NCI-H446 treated with DMSO at 0.1 percent for 48 hours (cell line): ENCODE results near the gene KNSTRN.
A peak's percentile ranks its signal among the peaks of the same experiment; 100 is the strongest.

Experiments used
- DNase-seq: peaks from one replicate; lab custom pipeline; 2025; lab: John Stamatoyannopoulos, UW

Gene KNSTRN

DNA sequence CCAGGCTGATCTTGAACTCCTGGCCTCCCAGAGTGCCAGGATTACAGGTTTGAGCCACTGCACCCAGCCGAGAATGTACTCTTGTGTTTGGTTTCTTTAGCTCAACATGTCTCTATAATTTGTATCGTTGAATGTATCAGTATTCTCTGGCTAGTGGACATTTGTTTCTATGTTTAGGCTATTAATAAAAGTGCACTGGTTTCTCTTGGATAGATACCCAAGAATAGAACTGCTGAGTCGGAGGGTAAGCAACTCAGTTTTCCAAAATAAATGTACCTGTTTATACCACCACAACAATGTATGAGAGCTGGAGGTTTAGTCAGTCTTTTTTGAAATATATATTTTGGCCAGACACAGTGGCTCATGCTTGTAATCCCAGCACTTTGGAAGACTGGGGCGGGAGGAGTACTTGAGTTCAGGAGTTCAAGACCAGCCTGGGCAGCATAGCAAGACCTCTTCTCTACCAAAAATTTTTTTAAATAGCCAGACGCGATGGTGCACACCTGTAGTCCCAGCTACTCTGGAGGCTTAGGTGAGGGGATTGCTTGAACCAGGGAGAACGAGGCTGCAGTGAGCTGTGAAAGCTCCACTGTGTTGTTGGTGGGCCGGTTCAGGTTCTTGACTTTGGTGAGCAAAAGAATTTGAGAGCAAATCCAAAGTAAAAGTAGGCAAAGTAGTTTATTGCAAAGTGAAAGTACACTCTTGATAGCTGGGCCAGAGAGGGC is 15.3 kb downstream of the KNSTRN start:
- no peak for DNase-seq

DNA sequence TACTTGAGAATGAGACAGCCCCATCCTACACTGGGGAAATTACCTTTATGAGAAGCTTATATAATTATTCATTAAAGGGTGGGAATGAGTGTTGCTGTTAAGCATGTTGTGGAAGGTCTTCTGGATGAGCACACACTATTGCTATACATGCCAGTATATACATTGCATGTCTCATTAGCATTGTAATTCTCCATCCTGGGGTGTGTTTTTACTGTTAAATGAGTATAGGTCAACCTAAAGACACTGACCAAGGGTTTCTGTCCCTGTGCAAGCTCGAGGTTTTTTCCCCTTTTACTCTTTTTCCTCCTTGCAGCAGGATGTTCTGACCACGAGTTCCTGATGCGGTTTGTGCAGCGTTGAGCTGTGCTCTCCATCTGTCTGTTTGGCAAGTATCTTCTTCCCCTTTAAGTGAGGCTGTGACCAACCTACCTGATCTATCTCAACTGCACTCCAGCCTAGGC is 15.9 kb downstream of the KNSTRN start:
- no peak for DNase-seq

DNA sequence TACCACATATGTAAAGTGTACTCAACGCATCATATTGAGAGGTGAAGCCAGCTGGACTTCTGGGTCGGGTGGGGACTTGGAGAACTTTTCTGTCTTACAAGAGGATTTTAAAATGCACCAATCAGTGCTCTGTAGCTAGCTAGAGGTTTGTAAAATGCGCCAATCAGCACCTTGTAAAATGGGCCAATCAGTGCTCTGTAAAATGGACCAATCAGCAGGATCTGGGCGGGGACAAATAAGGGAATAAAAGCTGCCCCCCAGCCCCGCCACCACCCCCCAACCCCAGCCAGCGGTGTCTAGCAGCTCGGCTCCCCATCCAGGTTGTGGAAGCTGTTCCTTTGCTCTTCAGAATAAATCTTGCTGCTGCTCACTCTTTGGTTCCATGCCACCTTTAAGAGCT is 16.8 kb downstream of the KNSTRN start:
- no peak for DNase-seq

DNA sequence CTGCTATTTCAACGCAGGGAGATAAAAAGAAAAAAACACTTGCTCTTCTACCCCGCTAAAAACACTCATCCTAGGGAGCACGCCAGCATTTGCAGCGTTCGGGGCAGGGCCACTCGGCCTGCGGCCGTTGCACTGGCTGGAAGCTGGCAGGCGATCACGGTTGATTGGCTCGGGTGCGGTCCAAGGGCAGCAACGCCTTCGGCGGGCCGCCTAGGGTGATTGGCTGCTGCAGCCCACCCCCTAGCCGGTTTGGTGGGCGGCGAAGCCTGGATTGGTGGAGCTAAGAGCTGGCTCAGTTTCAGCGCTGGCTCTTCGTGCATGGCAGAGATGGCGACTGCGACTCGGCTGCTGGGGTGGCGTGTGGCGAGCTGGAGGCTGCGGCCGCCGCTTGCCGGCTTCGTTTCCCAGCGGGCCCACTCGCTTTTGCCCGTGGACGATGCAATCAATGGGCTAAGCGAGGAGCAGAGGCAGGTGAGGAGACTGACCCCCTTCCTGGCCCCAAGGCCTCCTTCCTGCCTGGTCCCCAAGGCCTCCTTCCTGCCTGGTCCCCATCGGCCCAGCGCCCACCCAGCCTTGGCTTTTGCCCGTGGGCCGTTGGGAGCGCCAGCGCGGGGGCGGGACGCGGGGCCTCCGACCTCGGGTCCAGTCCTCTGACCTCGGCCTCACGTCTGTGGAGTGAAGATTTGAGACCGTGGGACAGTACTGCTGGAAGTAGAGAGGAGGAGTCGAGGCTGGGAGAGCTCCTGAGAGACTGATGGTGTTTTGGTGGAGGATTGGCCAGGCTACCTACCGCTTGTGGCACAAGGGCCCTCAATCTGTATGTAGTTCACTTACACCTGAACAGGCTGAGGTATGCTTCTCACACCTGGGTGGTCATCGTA is 23.2 kb downstream of the KNSTRN start, which contains the start of gene IVD:
Gene IVD, plus strand, starts transcription at position 295 of the 881 bp plus-strand sequence. Its CDS starts 33 bp downstream, at position 328.
- peak; percentile 85 for DNase-seq

DNA sequence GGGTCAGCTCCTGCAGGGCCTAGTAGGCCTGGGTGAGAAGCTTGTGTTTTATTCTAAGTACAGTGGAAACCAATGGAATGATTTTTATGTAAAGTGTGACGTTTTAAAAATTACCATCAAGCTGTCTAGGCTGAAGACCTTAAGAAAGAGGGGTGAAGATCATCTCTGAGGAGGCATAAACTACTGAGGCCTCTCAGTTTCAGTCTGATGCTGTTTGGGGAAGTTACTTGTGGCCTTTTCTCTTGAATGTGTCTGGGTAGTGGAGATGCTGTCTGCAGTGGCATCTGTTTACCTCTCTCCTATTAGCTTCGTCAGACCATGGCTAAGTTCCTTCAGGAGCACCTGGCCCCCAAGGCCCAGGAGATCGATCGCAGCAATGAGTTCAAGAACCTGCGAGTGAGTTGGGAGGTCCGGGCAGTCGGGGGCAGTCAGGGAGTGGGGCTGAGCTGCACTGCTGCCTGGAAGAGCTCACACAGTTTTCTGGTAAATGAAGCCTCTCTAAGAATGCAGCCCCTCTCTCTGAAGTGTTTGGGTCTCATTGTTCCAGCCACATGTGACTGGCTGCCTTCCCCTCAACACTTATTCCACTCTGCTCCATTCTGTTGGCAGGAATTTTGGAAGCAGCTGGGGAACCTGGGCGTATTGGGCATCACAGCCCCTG is 24.9 kb downstream of the KNSTRN start:
- DNase-seq: no peak

DNA sequence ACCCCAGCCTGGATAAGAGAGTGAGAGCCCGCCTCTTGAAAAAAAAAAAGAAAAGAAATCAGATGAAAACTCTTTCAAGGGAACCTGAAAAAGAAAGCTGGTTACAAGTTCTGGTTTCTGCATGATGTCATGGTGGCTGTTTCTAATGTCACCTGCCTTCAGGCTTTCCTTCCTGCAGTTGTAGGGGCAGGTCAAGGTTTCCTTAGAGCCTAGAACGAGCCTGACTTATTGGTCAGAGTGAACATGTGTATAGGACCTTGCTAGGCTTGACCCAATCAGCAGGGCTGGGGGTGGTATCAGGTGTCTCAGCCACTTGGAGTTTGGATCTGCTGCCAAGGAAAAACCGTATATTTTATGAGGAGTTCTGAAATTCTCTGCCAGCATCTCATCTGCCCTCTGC is 26.8 kb downstream of the KNSTRN start:
- no peak for DNase-seq

DNA sequence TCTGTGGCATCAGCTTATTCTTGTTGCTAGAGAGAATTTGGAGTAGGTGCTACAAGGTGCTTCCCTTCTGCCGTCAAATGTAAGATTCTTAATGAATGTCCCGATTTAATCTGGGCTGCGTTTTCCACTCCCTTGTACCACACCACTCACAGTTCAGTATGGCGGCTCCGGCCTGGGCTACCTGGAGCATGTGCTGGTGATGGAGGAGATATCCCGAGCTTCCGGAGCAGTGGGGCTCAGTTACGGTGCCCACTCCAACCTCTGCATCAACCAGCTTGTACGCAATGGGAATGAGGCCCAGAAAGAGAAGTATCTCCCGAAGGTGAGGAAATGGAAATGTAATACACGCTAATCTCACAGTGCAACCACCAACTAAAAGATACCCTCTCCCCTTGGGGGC is 28.0 kb downstream of the KNSTRN start:
- no peak for DNase-seq

DNA sequence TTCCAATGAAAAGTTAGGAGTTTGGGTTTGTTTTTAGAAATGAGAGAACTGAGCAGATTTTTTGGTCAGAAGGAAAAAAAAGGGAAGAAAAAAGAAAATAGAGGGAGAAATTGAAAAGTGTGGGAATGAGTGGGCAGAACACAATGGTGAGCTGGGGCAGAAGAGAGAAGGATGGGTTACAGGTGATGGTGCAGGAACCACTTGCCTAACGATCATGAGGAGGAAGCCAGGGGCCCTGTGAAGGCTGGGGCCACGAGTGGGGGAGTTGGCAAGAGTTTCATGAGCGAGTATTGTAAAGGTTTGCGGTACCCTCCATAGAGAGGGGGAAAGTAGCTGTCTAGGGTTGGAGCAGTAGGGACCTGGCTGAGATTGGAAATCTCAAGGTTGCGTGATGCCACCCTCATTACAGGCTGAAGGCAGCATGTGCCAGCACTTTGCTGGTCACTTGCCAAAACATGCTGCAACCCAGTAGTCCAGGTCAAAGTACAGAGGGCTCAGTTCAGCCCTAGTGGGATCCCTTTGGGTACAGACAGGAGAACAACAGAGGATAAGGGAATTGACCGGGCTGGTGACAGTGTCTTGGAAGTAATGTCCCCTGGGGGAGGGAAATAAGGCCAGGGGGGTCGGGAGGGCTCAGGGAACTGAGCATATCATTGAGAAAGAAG is 29.7 kb downstream of the KNSTRN start:
- no peak for DNase-seq

DNA sequence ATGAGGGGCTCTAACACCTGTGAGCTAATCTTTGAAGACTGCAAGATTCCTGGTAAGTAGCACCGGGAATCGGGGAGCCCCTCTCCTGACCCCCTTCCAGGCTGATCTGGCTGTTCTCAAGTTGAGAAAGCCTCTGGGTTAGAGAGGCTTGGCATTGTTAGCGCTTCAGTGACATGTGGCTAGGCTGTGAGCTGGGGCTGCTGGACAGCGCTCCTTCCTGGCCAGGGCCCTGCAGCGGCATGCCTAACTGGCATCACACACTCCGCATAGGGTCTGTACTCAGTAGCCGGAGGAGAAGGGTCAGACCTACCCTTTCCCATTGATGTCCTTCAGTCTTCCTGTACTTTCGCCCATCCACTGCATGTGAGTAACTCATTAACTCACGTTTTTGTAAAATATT is 30.5 kb downstream of the KNSTRN start:
- DNase-seq: no peak

DNA sequence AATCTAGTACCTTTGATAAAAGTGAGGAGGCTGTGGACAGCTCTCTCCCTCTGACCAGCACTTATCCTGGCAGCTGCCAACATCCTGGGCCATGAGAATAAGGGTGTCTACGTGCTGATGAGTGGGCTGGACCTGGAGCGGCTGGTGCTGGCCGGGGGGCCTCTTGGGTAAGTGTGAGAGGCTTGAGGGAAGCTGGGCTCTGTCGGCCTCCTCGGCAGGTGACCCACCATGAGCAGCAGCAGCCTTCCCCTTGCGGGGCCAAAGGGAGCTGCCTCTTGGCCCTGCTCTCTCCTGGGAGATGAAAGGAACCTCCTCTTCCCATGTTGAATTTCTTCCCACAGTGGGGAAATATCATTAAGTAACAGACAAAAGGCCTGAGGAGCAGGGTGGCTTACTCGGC is 32.3 kb downstream of the KNSTRN start:
- no peak for DNase-seq

DNA sequence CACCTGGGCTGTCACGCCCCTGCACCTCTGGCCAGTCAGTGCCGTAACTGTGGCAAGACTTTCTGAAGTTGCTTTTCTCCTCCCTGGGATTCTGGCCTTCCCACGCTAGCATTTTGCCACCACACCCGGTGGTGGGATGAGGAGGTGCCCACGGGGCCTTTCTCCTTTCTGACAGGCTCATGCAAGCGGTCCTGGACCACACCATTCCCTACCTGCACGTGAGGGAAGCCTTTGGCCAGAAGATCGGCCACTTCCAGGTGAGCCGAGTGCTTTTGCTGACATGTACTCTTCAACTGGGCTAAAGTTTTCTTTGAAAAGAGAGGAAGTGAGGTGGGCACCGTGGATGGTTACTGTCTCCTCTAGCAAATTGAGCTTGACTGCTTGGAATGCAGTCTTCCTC is 32.7 kb downstream of the KNSTRN start:
- DNase-seq: no peak

DNA sequence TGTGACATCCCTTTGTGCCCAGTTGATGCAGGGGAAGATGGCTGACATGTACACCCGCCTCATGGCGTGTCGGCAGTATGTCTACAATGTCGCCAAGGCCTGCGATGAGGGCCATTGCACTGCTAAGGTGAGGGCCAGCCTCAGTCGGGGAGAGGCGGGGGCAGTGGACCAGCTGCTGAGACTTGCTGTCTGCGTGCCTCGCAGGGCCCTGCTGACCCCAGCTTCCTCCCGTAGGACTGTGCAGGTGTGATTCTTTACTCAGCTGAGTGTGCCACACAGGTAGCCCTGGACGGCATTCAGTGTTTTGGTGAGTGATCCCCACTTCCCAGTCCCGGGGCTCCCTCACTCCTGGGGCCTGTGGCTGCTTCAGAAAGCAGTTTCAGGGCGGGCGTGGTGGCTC is 33.5 kb downstream of the KNSTRN start:
- DNase-seq: no peak

DNA sequence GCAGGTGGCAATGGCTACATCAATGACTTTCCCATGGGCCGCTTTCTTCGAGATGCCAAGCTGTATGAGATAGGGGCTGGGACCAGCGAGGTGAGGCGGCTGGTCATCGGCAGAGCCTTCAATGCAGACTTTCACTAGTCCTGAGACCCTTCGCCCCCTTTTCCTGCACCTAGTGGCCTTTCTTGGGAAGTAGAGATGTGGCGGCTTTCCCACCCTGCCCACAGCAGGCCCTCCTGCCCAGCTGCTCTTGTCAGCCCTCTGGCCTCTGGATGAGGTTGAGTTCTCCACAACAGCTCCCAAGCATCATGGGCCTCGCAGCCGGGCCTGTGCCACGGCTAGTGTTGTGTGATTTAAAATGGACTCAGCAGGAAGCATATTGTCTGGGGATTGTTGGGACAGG is 35.6 kb downstream of the KNSTRN start:
- DNase-seq: no peak

DNA sequence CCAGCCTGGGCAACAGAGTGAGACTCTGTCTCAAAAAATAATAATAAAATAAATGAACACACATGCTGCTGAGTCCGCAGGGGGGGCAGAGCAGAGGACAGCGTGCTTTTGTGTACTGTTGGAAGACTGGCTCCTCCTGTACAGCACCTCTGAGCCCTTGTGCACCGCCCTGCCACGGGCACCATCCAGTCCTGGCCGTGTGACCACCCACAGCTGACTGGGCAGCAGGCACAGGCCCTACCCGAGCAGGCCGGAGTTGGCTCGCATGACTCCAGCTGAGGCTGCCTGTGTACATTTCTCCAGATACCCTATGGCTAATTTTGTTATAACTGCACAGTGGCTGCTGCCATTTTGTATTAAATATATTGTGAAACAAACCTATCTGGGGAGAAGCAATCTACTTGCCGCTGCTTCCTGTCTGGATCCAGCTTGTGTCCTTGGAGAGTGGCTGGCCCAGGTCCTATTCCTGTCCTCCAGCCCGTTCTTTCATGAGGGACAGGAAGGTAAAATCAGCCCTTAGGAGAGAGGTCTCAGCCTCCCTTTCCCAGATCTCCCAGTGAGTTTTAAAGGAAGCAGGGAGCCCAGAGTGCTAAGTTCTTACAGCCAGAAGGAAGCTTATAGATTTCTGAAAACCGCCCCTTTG is 37.7 kb downstream of the KNSTRN start:
- no peak for DNase-seq

DNA sequence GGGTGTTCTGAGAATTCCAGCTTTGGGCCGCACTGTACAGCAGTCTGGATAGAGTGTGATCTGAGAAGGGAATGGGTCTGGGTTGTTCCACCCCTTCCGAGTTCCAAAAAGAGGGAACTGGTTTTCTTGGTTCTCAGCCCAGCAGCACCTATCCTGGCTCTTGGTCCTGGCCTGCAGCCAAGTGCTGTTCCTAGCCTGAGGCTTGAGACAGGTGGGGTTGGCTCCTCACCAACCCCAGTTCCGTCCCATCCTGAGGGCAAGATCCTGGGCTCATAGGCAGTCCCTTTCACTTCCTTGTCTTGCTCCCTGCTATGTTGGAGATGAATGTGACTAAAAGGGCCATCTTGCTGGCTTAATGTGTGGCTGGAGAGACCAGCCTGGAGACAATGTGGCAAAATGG is 38.3 kb downstream of the KNSTRN start:
- DNase-seq: no peak

DNA sequence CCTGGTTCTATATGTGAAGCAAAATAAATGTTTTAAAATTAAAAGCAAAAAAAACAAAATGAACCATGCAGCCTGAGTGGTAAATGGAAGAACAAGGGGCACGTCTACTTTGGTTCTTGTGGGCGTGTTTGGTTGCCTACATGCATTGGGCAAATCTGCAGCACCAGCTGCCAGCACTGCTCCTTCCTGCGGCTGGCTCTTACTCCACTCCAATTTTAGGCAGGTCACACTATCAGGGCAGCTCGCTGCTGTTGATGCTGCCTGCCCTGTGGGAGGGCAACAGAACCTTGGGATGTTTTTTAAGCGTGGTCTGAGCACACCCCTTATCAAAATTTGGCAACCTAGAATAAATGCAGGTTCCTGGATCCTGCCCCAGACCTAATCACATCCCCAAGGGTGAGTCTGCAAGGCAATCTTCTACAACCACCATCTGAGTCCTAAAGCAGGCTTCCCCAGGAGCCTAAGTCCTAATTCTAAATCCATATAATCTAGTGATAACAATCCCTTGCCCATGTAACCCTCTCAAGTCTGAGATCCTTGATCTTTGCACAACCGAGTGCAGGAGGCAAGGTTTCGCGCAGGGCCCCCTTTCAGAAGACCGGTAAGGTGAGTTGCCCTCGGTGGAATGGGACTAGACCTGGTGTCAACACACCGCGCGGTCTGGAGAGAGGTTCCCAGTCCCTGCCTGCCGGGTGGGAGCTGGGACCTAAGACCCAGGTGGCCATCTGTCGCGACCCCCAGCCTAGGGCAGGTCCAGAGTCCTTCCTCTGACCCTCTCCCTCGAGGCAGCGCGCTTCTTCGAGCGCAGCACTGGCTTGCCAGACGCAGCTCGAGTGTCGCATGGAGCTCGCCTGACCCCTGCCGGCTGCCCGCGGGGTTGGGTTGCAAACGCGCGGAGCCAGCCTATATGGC is 39.0 kb downstream of the KNSTRN start:
- DNase-seq: peak; percentile 45

DNA sequence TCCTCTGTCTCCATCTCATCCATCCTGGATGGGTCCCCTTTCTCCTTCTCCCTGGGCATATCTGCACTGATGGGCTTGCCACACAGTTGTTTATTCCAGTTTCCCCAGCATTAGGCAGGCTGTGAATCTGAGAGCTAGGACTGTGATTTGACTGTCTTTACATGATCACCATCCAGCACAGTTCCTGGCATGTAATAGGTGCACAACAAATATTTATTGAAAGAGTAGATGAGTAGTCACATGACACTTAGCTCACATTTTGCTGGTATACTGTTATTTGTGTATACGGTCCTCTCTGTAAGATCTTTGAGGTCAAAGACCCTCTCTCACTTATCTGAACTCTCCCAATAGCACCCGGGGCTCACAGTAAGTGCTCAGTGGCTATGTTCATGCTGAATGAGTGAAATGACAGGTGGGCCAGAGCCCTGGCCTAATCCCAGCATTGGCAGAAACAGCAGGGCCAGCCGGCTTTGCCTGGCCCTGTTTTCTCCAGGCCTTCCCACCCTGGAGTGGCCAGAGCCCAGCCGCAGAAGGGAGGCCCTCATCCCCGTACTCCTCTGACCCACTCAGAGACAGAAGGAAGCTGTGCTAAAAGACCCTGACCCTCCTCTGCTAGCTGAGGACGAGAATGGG is 42.1 kb downstream of the KNSTRN start:
- no peak for DNase-seq

DNA sequence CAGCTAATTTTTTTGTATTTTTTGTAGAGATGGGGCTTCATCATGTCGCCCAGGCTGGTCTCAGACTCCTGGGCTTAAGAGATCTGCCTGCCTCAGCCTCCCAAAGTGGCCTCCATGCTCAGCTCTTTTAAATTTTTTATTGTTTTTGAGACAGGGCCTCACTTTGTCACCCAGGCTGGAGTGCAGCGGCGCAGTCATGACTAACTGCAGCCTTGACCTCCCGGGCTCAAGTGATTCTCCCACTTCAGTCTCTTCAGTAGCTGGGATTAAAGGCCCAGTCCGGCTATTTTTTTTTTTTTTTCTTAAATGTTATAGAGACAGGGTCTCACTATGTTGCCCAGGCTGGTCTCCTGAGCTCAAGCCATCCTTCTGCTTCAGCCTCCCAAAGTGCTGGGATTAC is 43.2 kb downstream of the KNSTRN start:
- no peak for DNase-seq

DNA sequence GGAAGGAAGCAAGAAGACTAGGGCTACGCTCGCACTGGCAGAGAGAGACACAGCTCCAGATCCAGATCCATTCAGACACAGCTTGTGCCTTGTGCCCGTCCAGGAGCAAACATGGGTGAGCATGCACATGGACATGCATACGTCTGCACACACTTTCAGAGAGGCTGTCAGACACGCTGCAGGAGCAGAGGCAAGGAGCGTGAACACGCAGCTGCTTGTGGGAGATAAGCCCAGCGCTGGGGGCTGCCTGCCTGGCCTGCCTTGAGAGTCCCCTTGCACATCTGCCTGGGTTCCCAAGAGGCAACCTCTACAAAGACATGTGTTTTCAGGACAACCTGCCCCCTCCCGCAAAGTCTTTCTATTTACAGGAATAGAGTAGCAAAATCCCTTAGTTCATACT is 44.7 kb downstream of the KNSTRN start:
- DNase-seq: no peak

DNA sequence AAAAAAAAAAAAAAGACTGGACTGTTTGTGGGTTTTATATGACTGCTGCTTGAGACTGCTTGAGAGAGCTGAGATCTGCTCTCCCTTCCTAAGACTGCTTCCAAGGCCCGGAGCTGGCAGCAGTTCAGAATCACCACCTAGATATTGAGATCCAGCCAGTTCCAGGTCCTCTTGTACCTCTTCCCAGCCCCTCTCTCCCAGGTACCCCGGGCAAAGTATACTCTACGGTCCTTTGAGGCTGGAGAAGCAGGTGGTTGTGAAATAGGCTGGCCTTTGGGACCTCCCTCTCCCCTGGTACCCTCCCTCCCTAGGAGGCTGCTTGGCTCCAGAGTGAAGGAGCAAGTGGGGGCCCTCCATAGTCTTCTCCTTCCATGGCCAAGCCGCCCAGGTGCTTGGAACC is 45.7 kb downstream of the KNSTRN start:
- DNase-seq: no peak
